Stimulated activated CD4-positive, alpha-beta T cell treated with anti-CD3 and anti-CD28 coated beads, Interleukin-1b, Interleukin-23, amount 100 ng/mL, for 24 hours (primary cell): ENCODE measurements around the gene TNK1.
"Not testable (repeated sequence)": the region's sequence is repeated elsewhere in the genome, so short reads cannot be mapped to it uniquely, and the experiment has no call there.

Source experiments
- DNase-seq, 4 experiments: peaks; one replicate each; pipeline ENCODE4 v3.0.0-alpha.2; 2020; ENCODE audit warnings: low read depth in 4 of 4, low spot score in 1 of 4

The TNK1 gene

DNA sequence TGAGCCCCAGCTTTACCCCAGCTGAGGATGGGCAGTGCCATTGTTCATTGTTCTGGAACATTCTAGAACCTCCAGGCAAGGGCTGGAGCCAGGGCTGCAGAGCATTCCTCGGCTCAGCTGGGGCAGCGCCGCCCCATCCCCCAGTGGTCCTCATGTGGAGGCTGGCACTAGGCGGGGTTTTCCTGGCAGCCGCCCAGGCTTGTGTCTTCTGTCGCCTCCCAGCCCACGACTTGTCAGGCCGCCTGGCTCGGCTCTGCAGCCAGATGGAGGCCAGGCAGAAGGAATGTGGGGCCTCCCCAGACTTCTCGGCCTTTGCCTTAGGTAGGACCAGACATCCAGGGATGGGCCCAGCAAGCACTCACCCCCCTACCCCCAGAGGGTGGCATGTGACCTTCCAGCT is 25.8 kb upstream of the TNK1 start, which contains the start of gene TMEM95:
Gene TMEM95, plus strand, starts transcription at position 104 of the 400 bp plus-strand sequence. Its CDS starts 49 bp downstream, at position 153.
- DNase-seq: no peak

- no peak for DNase-seq
Observed at GRCh38 chr17:7355573-7355972, 25.3 kb upstream of the TNK1 start.

DNA sequence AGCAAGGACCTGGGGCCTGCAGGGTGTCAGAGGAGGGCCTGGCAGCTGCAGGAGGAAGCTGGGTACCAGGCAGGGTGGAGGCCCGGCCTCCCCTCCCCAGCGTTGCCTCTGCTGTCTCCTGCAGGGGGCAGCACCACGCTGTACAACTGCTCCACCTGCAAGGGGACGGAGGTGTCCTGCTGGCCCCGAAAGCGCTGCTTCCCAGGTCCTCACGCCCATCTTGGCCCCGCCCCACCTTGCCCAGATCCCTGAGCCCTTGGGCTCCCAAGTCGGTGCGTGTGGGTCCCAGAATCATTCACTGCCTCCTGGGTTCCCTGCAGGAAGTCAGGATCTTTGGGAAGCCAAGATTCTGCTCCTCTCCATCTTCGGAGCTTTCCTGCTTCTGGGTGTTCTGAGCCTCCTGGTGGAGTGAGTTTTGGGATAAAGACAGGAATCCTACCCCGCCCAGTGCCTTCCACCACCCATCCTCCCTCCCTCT is 24.8 kb upstream of the TNK1 start:
- DNase-seq: peak; percentile 61 to 81 (median 76)

DNA sequence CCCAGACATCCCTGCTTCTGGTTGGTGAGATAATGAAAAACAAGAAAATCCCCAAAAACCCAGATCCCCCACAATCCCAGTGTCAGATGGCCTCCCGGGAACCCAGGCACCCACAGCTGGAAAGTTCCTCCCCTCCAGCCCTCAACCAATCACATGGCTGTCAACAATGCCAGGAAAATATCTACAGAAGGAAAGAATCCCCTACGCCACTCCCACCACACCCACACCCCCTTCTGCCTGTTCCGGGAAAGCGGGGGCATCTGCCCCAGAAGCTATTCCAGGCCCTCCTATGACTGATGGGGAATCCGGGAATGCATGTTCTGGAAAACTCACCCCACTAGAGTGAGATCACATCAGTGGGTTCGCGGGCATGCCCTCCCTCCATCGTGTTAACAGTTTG is 24.1 kb upstream of the TNK1 start:
- no peak for DNase-seq

GRCh38 chr17:7357381-7357780 is 23.5 kb upstream of the TNK1 start:
- no peak for DNase-seq

GRCh38 chr17:7361906-7362305 is 19.0 kb upstream of the TNK1 start:
- DNase-seq: no peak

DNA sequence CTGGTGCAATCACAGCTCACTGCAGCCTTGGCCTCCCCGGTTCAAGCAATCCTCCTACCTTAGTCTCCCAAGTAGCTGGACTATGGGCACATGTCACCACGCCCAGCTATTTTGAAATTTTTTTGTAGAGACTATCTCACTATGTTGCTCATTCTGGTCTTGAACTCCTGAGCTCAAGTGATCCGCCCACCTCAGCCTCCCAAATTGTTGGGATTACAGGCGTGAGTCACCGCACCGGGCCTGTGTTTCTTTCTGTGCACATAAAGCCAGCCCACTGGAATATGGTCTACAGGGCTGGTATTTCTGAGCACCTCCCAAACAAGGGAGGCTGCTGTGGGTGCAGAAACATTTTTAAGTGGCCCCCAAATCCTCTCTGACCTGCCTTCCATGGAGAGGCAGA is 17.6 kb upstream of the TNK1 start:
- DNase-seq: no peak

DNA sequence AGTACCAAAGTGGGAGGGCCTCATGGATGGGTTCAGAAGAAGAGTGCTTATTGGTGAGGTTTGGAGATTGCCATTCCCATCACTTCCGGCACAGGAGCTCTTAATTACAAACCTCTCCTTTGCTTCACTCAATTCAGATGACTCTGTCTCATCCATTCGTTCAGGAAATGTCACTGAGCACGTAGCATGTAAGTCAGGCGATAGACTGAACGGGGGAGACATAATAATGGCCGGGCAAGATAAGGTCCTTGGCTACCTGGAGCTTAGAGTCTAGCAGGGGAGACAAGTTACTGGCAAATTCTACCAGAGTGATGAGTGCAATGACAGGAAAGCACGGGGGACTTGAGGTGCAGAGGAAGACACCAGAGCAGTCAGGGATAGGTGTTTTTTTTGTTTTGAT is 14.9 kb upstream of the TNK1 start:
- not testable (repeated sequence) for DNase-seq

DNA sequence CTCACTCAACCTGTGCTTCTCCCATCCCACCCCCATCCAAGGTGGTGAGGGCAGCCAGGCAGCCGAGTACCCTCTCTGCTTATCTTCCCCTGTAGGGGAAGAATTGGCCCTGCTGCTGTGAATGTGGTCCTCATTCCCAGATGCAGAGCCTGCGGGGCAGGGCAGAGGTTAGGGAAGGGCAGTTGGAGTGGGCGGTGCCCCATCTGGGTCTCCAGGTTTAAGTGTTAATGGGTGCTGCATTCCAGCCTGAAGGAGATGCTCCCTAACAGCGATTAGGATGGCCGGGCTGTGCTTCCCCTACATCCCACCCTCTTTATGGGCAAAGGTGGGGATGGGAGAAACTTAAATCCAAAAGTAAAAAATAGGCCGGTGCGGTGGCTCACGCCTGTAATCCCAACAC is 13.8 kb upstream of the TNK1 start:
- no peak for DNase-seq

DNA sequence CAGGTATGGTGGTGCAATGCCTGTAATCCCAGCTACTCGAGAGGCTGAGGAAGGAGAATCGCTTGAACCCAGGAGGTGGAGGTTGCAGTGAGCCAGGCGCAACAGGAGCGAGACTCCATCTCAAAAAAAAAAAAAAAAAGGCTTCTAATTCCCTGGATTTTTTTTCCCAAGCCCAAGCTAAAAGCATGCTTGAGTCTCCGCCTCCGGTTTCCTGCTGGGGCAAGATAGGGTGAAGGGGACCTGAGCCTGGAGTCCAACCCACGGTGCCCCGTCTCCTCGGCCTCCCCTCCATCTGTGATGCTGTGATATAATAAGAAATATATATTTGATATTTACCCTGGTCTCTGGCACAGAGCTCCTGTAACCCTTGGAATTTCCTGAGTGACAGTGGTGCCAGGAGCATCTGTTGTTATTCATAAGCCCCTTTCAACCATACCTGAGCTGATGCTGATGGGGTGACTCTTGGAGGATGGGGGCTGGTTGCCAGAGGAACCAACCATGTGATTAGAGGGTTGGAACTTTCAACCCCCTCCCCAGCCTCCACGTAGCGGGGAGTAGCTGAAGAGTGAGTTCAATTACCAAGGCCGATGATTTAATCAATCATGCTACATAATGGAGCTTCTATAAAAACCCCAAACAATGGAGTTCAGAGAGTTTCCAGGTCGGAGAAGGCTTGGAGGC is 12.8 kb upstream of the TNK1 start:
- DNase-seq: no peak

GRCh38 chr17:7368599-7368994 is 12.3 kb upstream of the TNK1 start:
- DNase-seq: not testable (repeated sequence)

DNA sequence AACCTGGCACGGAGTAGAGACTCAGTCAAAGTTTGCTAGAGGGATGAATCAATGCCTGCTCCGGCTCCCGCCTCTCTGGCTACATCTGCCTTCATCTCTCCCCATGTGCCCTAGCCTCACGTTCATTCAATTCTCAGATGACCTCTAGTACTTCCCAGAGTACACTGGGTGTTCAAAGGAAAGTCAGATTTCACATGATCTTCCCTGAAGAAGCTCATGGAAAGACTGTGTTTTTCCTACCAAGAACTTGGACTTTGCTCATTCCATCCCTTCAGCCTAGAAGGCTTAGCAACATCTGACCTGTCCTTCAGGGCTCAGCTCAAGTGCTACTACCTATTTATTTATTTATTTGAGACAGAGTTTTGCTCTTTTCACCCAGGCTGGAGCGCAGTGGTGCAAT is 11.1 kb upstream of the TNK1 start:
- DNase-seq: no peak

- no peak for DNase-seq
Observed at GRCh38 chr17:7370853-7371252, 10.0 kb upstream of the TNK1 start.

GRCh38 chr17:7374353-7374752 is 6.5 kb upstream of the TNK1 start:
- DNase-seq: no peak

DNA sequence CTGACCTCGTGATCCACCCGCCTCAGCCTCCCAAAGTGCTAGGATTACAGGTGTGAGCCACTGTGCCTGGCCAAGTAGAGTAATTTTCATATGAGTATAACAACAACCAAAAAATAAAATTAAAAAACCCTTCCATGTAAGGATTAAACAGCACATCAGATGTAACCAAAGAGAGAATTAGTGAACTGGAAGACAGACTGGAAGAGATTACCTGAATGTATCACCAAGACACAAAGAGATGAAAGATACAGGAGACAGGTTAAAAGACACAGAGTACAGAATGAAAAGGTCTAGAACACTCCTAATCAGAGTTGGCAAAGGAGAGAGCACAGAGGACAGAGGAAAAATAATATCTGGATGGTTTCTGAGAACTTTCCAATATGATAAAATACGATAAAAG is 1.8 kb upstream of the TNK1 start:
- DNase-seq: no peak

GRCh38 chr17:7380321-7380720 is 568 bp upstream of the TNK1 start:
- DNase-seq: no peak

DNA sequence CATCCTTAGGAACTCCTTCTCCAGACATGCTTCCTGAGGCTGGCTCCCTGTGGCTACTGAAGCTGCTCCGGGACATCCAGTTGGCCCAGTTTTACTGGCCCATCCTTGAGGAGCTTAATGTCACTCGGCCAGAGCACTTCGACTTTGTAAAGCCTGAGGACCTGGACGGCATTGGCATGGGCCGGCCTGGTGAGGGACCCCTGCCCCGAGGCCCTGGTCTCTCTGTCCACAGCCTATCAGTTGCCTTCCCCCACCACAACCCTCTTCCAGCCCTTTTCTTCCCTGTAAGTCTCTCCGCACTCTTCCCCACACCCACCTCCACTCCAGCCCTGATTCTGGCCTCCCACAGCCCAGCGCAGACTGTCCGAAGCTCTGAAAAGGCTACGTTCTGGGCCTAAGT is 2.0 kb downstream of the TNK1 start:
- DNase-seq: no peak

DNA sequence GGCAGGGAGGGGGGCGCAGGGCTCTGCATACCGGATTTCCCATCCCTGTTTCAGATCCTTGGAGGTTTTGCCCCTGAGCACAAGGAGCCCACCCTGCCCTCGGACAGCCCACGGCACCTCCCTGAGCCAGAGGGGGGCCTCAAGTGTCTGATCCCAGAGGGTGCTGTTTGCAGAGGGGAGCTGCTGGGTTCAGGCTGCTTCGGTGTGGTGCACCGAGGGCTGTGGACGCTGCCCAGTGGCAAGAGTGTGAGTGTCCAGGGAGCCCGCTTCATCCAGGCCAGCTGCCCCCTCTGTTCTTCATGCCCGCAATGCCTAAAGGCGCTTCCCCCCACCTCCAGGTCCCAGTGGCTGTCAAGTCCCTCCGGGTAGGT is 2.5 kb downstream of the TNK1 start:
- DNase-seq: no peak

GRCh38 chr17:7383742-7384488 is 3.0 kb downstream of the TNK1 start:
- peak in 3 of 4 experiments; percentile 42 to 72 (median 60) for DNase-seq

- no peak for DNase-seq
Observed at GRCh38 chr17:7384489-7385081, 3.7 kb downstream of the TNK1 start.

- DNase-seq: no peak
Observed at GRCh38 chr17:7388856-7389255, 8.0 kb downstream of the TNK1 start.
